ENCODE results near the gene VWA1.
"Not testable (repeated sequence)": the region's sequence is repeated elsewhere in the genome, so short reads cannot be mapped to it uniquely, and the experiment has no call there.

- TF ChIP-seq CTCF (conservative IDR thresholded peaks at IDR 0.05; ENCODE audit: low read depth, low read length); FOS (IDR thresholded peaks at IDR 0.05; ENCODE audit: low read depth, low read length); CHD1 (IDR thresholded peaks at IDR 0.05; ENCODE audit: low read depth, low read length); POLR2A (IDR thresholded peaks at IDR 0.05; ENCODE audit: low read depth, low read length); RAD21 (IDR thresholded peaks at IDR 0.05; ENCODE audit: low read length); RFX5 (IDR thresholded peaks at IDR 0.05; ENCODE audit: low read depth, low read length); USF2 (IDR thresholded peaks at IDR 0.05; ENCODE audit: low read depth, low read length): not testable (repeated sequence)
Measured at GRCh38 chr1:1417396-1417795, 18.1 kb upstream of the VWA1 start.

All from IMR-90 (cell line).